ENCODE data around the gene COG5. TPM values are rescaled to one million over a fixed set of nuclear protein-coding genes. Genes with fewer than 3 reads are reported as not detected.

Gene COG5
- total RNA-seq, 1 experiment from 2014 or later = 32.2 TPM

GRCh38 chr7:107185716-107186115 is 378.0 kb downstream of the COG5 start:
- Histone ChIP-seq H3K4me1 (ENCODE audit: insufficient read depth, low read length, poor library complexity, severe bottlenecking) (peaks cover 4% of the 10 kb centered on the region), H3K9me3 (ENCODE audit: low read depth, low read length, poor library complexity, severe bottlenecking) (no peaks in the 10 kb centered on the region), H3K4me3 (ENCODE audit: low read depth, low read length, poor library complexity, severe bottlenecking) (no peak overlapping the region), H3K36me3 (ENCODE audit: insufficient read depth, low read length, poor library complexity, severe bottlenecking) (peaks cover 33% of the 10 kb centered on the region), H3K27ac (ENCODE audit: low read depth, low read length, poor library complexity, severe bottlenecking) (no peak overlapping the region), H3K27me3 (replicated peaks; ENCODE audit: insufficient read depth, low read depth, low read length, poor library complexity) (no peaks in the 10 kb centered on the region)
- CTCF ChIA-PET = no interaction called here
- no peak for DNase-seq (ENCODE audit: low spot score)
- no peak for TF ChIP-seq CTCF (conservative IDR thresholded peaks at IDR 0.05; ENCODE audit: low read depth, low read length)
- TF ChIP-seq EZH2 (IDR thresholded peaks at IDR 0.05; ENCODE audit: borderline replicate concordance, low read depth, low read length, poor library complexity, severe bottlenecking) = no peak
- POLR2A ChIA-PET (ENCODE audit: low non-redundant PET) = no interaction called here
- no TSS peak for BruUV-seq (replicated peaks)
- intact Hi-C loops (cut with micrococcal nuclease; ENCODE audit: unreplicated experiment) = no loop called here

- POLR2A ChIA-PET (ENCODE audit: low non-redundant PET) = no interaction called here
- H3K27ac ChIP-seq (ENCODE audit: low read depth, low read length, poor library complexity, severe bottlenecking) = peak overlapping the region; percentile 70
- no TSS peak for BruUV-seq (replicated peaks)
Measured at GRCh38 chr7:107181172-107181571, 382.5 kb downstream of the COG5 start.

GRCh38 chr7:107180378-107180777 is 383.3 kb downstream of the COG5 start:
- peak; percentile 73 for DNase-seq (ENCODE audit: low spot score)
- H3K9me3 ChIP-seq (ENCODE audit: low read depth, low read length, poor library complexity, severe bottlenecking) = no peaks in the 10 kb centered on the region
- ChIA-PET POLR2A (ENCODE audit: low non-redundant PET) (no interaction called here), CTCF (interaction anchor here (0.7 kb wide), 1 partner anchor 694 kb away, joined by 3 read pairs; no protein-coding TSS in a partner anchor)
- peaks cover 12% of the 10 kb centered on the region for H3K36me3 ChIP-seq (ENCODE audit: insufficient read depth, low read length, poor library complexity, severe bottlenecking)
- TF ChIP-seq EZH2 (IDR thresholded peaks at IDR 0.05; ENCODE audit: borderline replicate concordance, low read depth, low read length, poor library complexity, severe bottlenecking) (no peak), CTCF (conservative IDR thresholded peaks at IDR 0.05; ENCODE audit: low read depth, low read length) (no peak)
- H3K27me3 ChIP-seq (replicated peaks; ENCODE audit: insufficient read depth, low read depth, low read length, poor library complexity) = no peaks in the 10 kb centered on the region
- H3K27ac ChIP-seq (ENCODE audit: low read depth, low read length, poor library complexity, severe bottlenecking) = peak overlapping the region; percentile 70
- intact Hi-C loops (cut with micrococcal nuclease; ENCODE audit: unreplicated experiment) = no loop called here
- no TSS peak for BruUV-seq (replicated peaks)
- peaks cover 13% of the 10 kb centered on the region for H3K4me1 ChIP-seq (ENCODE audit: insufficient read depth, low read length, poor library complexity, severe bottlenecking)
- H3K4me3 ChIP-seq (ENCODE audit: low read depth, low read length, poor library complexity, severe bottlenecking) = no peak overlapping the region

More at GRCh38 chr7:107181172-107181571, 382.5 kb downstream of the COG5 start:
- Histone ChIP-seq H3K4me1 (ENCODE audit: insufficient read depth, low read length, poor library complexity, severe bottlenecking) (peaks cover 13% of the 10 kb centered on the region), H3K27me3 (replicated peaks; ENCODE audit: insufficient read depth, low read depth, low read length, poor library complexity) (no peaks in the 10 kb centered on the region), H3K9me3 (ENCODE audit: low read depth, low read length, poor library complexity, severe bottlenecking) (no peaks in the 10 kb centered on the region), H3K36me3 (ENCODE audit: insufficient read depth, low read length, poor library complexity, severe bottlenecking) (peaks cover 14% of the 10 kb centered on the region), H3K4me3 (ENCODE audit: low read depth, low read length, poor library complexity, severe bottlenecking) (no peak overlapping the region)
- DNase-seq (ENCODE audit: low spot score) = no peak
- CTCF ChIA-PET = no interaction called here
- TF ChIP-seq CTCF (conservative IDR thresholded peaks at IDR 0.05; ENCODE audit: low read depth, low read length) (no peak), EZH2 (IDR thresholded peaks at IDR 0.05; ENCODE audit: borderline replicate concordance, low read depth, low read length, poor library complexity, severe bottlenecking) (no peak)
- intact Hi-C loops (cut with micrococcal nuclease; ENCODE audit: unreplicated experiment) = no loop called here
